IMR-90 (cell line): ENCODE data around the gene RMC1. TPM values are rescaled to one million over a fixed set of nuclear protein-coding genes. Genes with fewer than 3 reads are reported as not detected.
A peak's percentile ranks its signal among the peaks of the same experiment; 100 is the strongest.

ENCODE experiments used
- ATAC-seq: fragments of 200-7000 bp; cut with Tn5 transposase; 2 replicates; pipeline ENCODE4 v1.9.1; 2020; ENCODE audit warnings: low read depth, mild to moderate bottlenecking, moderate library complexity
- BruUV-seq: library from RNA; stranded (reverse); fragments of 400-500 nt; replicated peaks from 2 replicates; lab custom pipeline; 2021; lab: Mats Ljungman, UMichigan
- CTCF ChIA-PET: fragments of 300-600 bp; formaldehyde crosslinking; extraction: SDS; loops from one replicate; lab custom pipeline; 2021; ENCODE audit warnings: antibody characterized with exemption; lab: Yijun Ruan, JAX
- POLR2A ChIA-PET: fragments of 300-600 bp; sonication (Branson Sonifier 250); formaldehyde crosslinking; loops from one replicate; lab custom pipeline; 2022; ENCODE audit warnings: antibody characterized with exemption; ENCODE audit not compliant: unreplicated experiment; lab: Charles Lee
- DNase-seq: peaks from one replicate; pipeline ENCODE4 v3.0.0; 2013
- H2AFZ ChIP-seq: replicated peaks from 2 replicates; pipeline ENCODE3; 2013; ENCODE audit warnings: low read length, mild to moderate bottlenecking; ENCODE audit not compliant: poor library complexity
- H2AK5ac ChIP-seq: 2 replicates; pipeline ENCODE4 v1.6.1; 2013; ENCODE audit warnings: low read depth, low read length, inconsistent platforms
- H2AK9ac ChIP-seq: replicated peaks from 2 replicates; pipeline ENCODE3; 2013; ENCODE audit warnings: mild to moderate bottlenecking, low read depth, low read length, moderate library complexity; ENCODE audit not compliant: poor library complexity
- H2BK120ac ChIP-seq: 2 replicates; pipeline ENCODE4 v1.6.1; 2013; ENCODE audit warnings: low read depth, low read length, inconsistent platforms
- H2BK15ac ChIP-seq: 3 replicates; pipeline ENCODE4 v1.6.1; 2013; ENCODE audit warnings: low read depth, low read length, inconsistent platforms
- H2BK20ac ChIP-seq: 2 replicates; pipeline ENCODE4 v1.6.1; 2013; ENCODE audit warnings: low read depth, mild to moderate bottlenecking, inconsistent platforms, low read length, moderate library complexity
- H2BK5ac ChIP-seq: 2 replicates; pipeline ENCODE4 v1.6.1; 2013; ENCODE audit warnings: mild to moderate bottlenecking, low read depth, low read length, inconsistent platforms; ENCODE audit not compliant: poor library complexity, severe bottlenecking
- H3K14ac ChIP-seq: replicated peaks from 2 replicates; pipeline ENCODE4 v1.6.1; 2013; ENCODE audit warnings: low read depth, low read length, inconsistent platforms
- H3K18ac ChIP-seq: 2 replicates; pipeline ENCODE4 v1.6.1; 2013; ENCODE audit warnings: low read depth, low read length, control low read depth
- H3K23ac ChIP-seq: 2 replicates; pipeline ENCODE4 v1.6.1; 2013; ENCODE audit warnings: low read depth, low read length, inconsistent platforms
- H3K27ac ChIP-seq: 2 replicates; pipeline ENCODE4 v1.5.1; 2013; ENCODE audit warnings: mild to moderate bottlenecking, control low read depth, low read length; ENCODE audit not compliant: insufficient read depth
- H3K27me3 ChIP-seq: 2 replicates; pipeline ENCODE4 v1.6.1; 2013; ENCODE audit warnings: low read length; ENCODE audit not compliant: control insufficient read depth, insufficient read depth
- H3K36me3 ChIP-seq: 2 replicates; pipeline ENCODE4 v1.6.1; 2013; ENCODE audit warnings: low read length, mixed read lengths; ENCODE audit not compliant: control insufficient read depth, insufficient read depth
- H3K4ac ChIP-seq: 2 replicates; pipeline ENCODE4 v1.6.1; 2013; ENCODE audit warnings: low read depth, low read length, inconsistent platforms
- H3K4me1 ChIP-seq: 2 replicates; pipeline ENCODE4 v1.6.1; 2013; ENCODE audit warnings: low read length, mixed read lengths; ENCODE audit not compliant: control insufficient read depth, insufficient read depth
- H3K4me2 ChIP-seq: 2 replicates; pipeline ENCODE4 v1.6.1; 2013; ENCODE audit warnings: low read depth, mild to moderate bottlenecking, control low read depth, low read length, moderate library complexity
- H3K4me3 ChIP-seq: 2 replicates; pipeline ENCODE4 v1.5.1; 2013; ENCODE audit warnings: low read depth, mild to moderate bottlenecking, control low read depth, low read length, moderate library complexity; ENCODE audit not compliant: insufficient read depth
- H3K56ac ChIP-seq: 2 replicates; pipeline ENCODE4 v1.6.1; 2013; ENCODE audit warnings: low read length, inconsistent platforms; ENCODE audit not compliant: insufficient read depth; ENCODE audit errors: extremely low read depth
- H3K79me1 ChIP-seq, 2 experiments: 2 replicates each; pipeline ENCODE4 v1.6.1; 2013; ENCODE audit warnings: low read length in 2 of 2, inconsistent platforms in 1 of 2, low read depth in 1 of 2
- H3K9ac ChIP-seq: 2 replicates; pipeline ENCODE4 v1.6.1; 2013; ENCODE audit warnings: low read depth, low read length, control low read depth
- H3K9me1 ChIP-seq: 2 replicates; pipeline ENCODE4 v1.6.1; 2013; ENCODE audit warnings: low read length, inconsistent platforms; ENCODE audit not compliant: insufficient read depth
- H3K9me3 ChIP-seq: 2 replicates; pipeline ENCODE4 v1.6.1; 2013; ENCODE audit warnings: low read length; ENCODE audit not compliant: control insufficient read depth, insufficient read depth
- H4K20me1 ChIP-seq: 2 replicates; pipeline ENCODE4 v1.6.1; 2013; ENCODE audit warnings: low read length, inconsistent platforms; ENCODE audit not compliant: insufficient read depth
- H4K5ac ChIP-seq: 2 replicates; pipeline ENCODE4 v1.6.1; 2013; ENCODE audit warnings: mild to moderate bottlenecking, low read depth, low read length, control low read depth
- H4K8ac ChIP-seq, 2 experiments: 2 replicates each; pipeline ENCODE4 v1.6.1; 2013; ENCODE audit warnings: low read depth in 2 of 2, low read length in 2 of 2, control low read depth in 1 of 2, inconsistent platforms in 1 of 2
- H4K91ac ChIP-seq: 2 replicates; pipeline ENCODE4 v1.6.1; 2013; ENCODE audit warnings: low read depth, low read length, inconsistent platforms; ENCODE audit not compliant: insufficient read depth
- BHLHE40 ChIP-seq: fragments of 150-350 bp; IDR thresholded peaks from 2 replicates; pipeline ENCODE4 v1.6.1; 2016; ENCODE audit warnings: mild to moderate bottlenecking, low read depth, low read length
- CHD1 ChIP-seq: IDR thresholded peaks from 2 replicates; pipeline ENCODE4 v1.6.1; 2012; ENCODE audit warnings: low read depth, low read length, improper control_type of control experiment
- FOS ChIP-seq: fragments of 150-350 bp; IDR thresholded peaks from 2 replicates; pipeline ENCODE4 v1.6.1; 2016; ENCODE audit warnings: low read depth, low read length
- MAFK ChIP-seq: IDR thresholded peaks from 2 replicates; pipeline ENCODE4 v1.6.1; 2012; ENCODE audit warnings: low read depth, low read length, improper control_type of control experiment
- MAZ ChIP-seq: IDR thresholded peaks from 2 replicates; pipeline ENCODE4 v1.6.1; 2012; ENCODE audit warnings: low read depth, mild to moderate bottlenecking, low read length, improper control_type of control experiment, moderate library complexity, borderline replicate concordance
- NFE2L2 ChIP-seq: fragments of 150-350 bp; IDR thresholded peaks from 2 replicates; pipeline ENCODE4 v1.6.1; 2016; ENCODE audit warnings: low read depth, mild to moderate bottlenecking, low read length
- RCOR1 ChIP-seq: IDR thresholded peaks from 2 replicates; pipeline ENCODE4 v1.6.1; 2012; ENCODE audit warnings: mild to moderate bottlenecking, low read length, improper control_type of control experiment; ENCODE audit not compliant: insufficient replicate concordance
- USF2 ChIP-seq: fragments of 150-350 bp; IDR thresholded peaks from 2 replicates; pipeline ENCODE4 v1.6.1; 2017; ENCODE audit warnings: mild to moderate bottlenecking, antibody characterized with exemption, low read length, low read depth
- WGBS, 2 experiments: methylation state at CpG; one replicate each; pipeline versions ENCODE4 v1.1.5 to v1.1.7; 2013; ENCODE audit warnings: missing lambda C conversion rate in 2 of 2; ENCODE audit not compliant: insufficient read length in 1 of 2; ENCODE audit errors: extremely low coverage in 2 of 2; 5-methylcytosine and 5-hydroxymethylcytosine counted together
- dilution Hi-C: fragments of 300-500 bp; cut with HindIII; formaldehyde crosslinking; loops from one replicate; pipeline ENCODE4 v1.14.3; 2018; ENCODE audit warnings: low sequenced_read_pairs; ENCODE audit not compliant: unreplicated experiment
- in situ Hi-C: fragments of 300-500 bp; cut with MboI; formaldehyde crosslinking; loops from 3 replicates; pipeline ENCODE4 v1.14.3; 2019; ENCODE audit warnings: low sequenced_read_pairs, inconsistent platforms, mixed read lengths
- intact Hi-C: fragments of 100-400 bp; cut with micrococcal nuclease; formaldehyde crosslinking; loops from 2 replicates; pipeline ENCODE4 v1.10.0; 2022
- polyA plus RNA-seq, 3 experiments: library from polyadenylated mRNA; depleted of rRNA; stranded (reverse); fragments of >200 nt; gene quantifications; 2 replicates each; pipeline ENCODE4 v1.2.3, GENCODE V29; 2012; ENCODE audit warnings: low replicate concordance in 1 of 3
- total RNA-seq: library from RNA; depleted of rRNA; stranded (reverse); fragments of >200 nt; gene quantifications from 2 replicates; pipeline ENCODE4 v1.2.3, GENCODE V29; 2012

The RMC1 gene
- total and polyA plus RNA-seq, 2 of the 4 experiments (the other 2 are of a cell fraction) = 14.2 to 18.0 TPM

GRCh38 chr18:23580677-23581367 lies 77.5 kb downstream of the RMC1 start:
- Histone ChIP-seq H2BK15ac (peak overlapping the region; percentile 41; the same call in 1 of the 3 replicates), H3K36me3 (peaks cover 4% of the 10 kb centered on the region), H2AK5ac (peak overlapping the region; percentile 96), H4K20me1 (peaks cover 52% of the 10 kb centered on the region), H3K27ac (no peak overlapping the region; the same call in 1 of the 2 replicates), H3K23ac (peak overlapping the region; percentile 44; the same call in 1 of the 2 replicates), H3K14ac (peak overlapping the region; percentile 16; the same call in 1 of the 2 replicates), H2AFZ (no peak overlapping the region), H2BK20ac (peak overlapping the region; percentile 54), H2BK120ac (peak overlapping the region; percentile 68), H3K9me1 (peaks cover 19% of the 10 kb centered on the region), H3K79me1 (peaks cover 23 to 58% of the 10 kb centered on the region in 2 experiments), H2AK9ac (no peak overlapping the region), H3K9ac (no peak overlapping the region), H4K8ac (peak overlapping the region; percentile 8 to 20; a peak in 2 of 4 replicates), H4K5ac (no peak overlapping the region), H3K56ac (no peak overlapping the region), H3K18ac (peak overlapping the region; percentile 30; the same call in 1 of the 2 replicates), H3K4me1 (peaks cover 7% of the 10 kb centered on the region), H3K4ac (peak overlapping the region; percentile 83), H3K27me3 (peaks cover 5% of the 10 kb centered on the region; the same call in 1 of the 2 replicates), H3K9me3 (no peaks in the 10 kb centered on the region), H2BK5ac (no peak overlapping the region), H3K4me2 (peak overlapping the region; percentile 38; the same call in 1 of the 2 replicates), H4K91ac (peak overlapping the region; percentile 88), H3K4me3 (no peak overlapping the region)
- dilution Hi-C loops = no loop called here
- CTCF ChIA-PET = interaction anchor here (0.8 to 1.1 kb wide), 2 partner anchors 11 to 82 kb away, joined by 4 to 5 read pairs; no protein-coding TSS in a partner anchor
- ATAC-seq = peak; percentile 94
- POLR2A ChIA-PET = no interaction called here
- intact Hi-C loops = no loop called here
- 0% methylated on average over 1 of the region's 6 CpGs; no CpG with 5 or more reads in 1 of the 2 experiments for WGBS, 2 experiments
- in situ Hi-C loops = no loop called here
- TF ChIP-seq MAZ (peak; percentile 24; the same call in 1 of the 2 replicates), FOS (peak; percentile 93), NFE2L2 (peak; percentile 7; the same call in 1 of the 2 replicates), USF2 (no peak), MAFK (peak; percentile 65), CHD1 (no peak), RCOR1 (peak; percentile 92), BHLHE40 (peak; percentile 69)
- peak; percentile 94 for DNase-seq
- no TSS peak for BruUV-seq
